Neural cell (in vitro differentiated cells): ENCODE results near the gene COG4.

ENCODE experiments used
- CTCF ChIP-seq: fragments of 450-650 bp; IDR thresholded peaks from 2 replicates; pipeline ENCODE4 v1.5.1; 2014; ENCODE audit warnings: antibody characterized with exemption, mild to moderate bottlenecking, moderate library complexity; ENCODE audit not compliant: poor library complexity, severe bottlenecking
- EP300 ChIP-seq: fragments of 450-650 bp; conservative IDR thresholded peaks from 2 replicates; pipeline ENCODE4 v1.6.1; 2014; ENCODE audit warnings: antibody characterized with exemption, mild to moderate bottlenecking, moderate library complexity; ENCODE audit not compliant: poor library complexity, severe bottlenecking
- EZH2 ChIP-seq: fragments of 200-600, 300-800 bp; shearing (Covaris generic), sonication (generic); IDR thresholded peaks from 2 replicates; pipeline ENCODE4 v1.6.1; 2014; ENCODE audit warnings: antibody characterized with exemption, low read length, borderline replicate concordance, mild to moderate bottlenecking; ENCODE audit not compliant: insufficient read depth, poor library complexity, severe bottlenecking
- MXI1 ChIP-seq: fragments of 450-650 bp; conservative IDR thresholded peaks from 2 replicates; pipeline ENCODE4 v1.6.1; 2014; ENCODE audit warnings: antibody characterized with exemption, mild to moderate bottlenecking; ENCODE audit not compliant: poor library complexity, severe bottlenecking
- POLR2AphosphoS5 ChIP-seq: IDR thresholded peaks from 2 replicates; pipeline ENCODE4 v1.6.1; 2012
- RAD21 ChIP-seq: fragments of 450-650 bp; conservative IDR thresholded peaks from 2 replicates; pipeline ENCODE4 v1.6.1; 2014; ENCODE audit warnings: antibody characterized with exemption, mild to moderate bottlenecking, moderate library complexity
- REST ChIP-seq: IDR thresholded peaks from 2 replicates; pipeline ENCODE4 v1.6.1; 2012; ENCODE audit warnings: borderline replicate concordance
- SMC3 ChIP-seq: fragments of 450-650 bp; conservative IDR thresholded peaks from 2 replicates; pipeline ENCODE4 v1.6.1; 2014; ENCODE audit warnings: antibody characterized with exemption, mild to moderate bottlenecking, moderate library complexity; ENCODE audit not compliant: poor library complexity
- TAF1 ChIP-seq: IDR thresholded peaks from 2 replicates; pipeline ENCODE4 v1.6.1; 2012; ENCODE audit warnings: low read depth

- TF ChIP-seq CTCF (no peak), EZH2 (no peak), TAF1 (no peak), EP300 (no peak), RAD21 (no peak), POLR2AphosphoS5 (no peak), SMC3 (no peak), REST (no peak), MXI1 (no peak)
Observed at GRCh38 chr16:70437582-70438557, 85.5 kb downstream of the COG4 start.
